Activated naive CD8-positive, alpha-beta T cell treated with anti-CD3 and anti-CD28 coated beads, Interleukin-2, amount 10 ng/mL, durations not matched to agents 7 days and 5 days (primary cell): Measurements from ENCODE around the gene SNORC. TPM values are rescaled to one million over a fixed set of nuclear protein-coding genes. Genes with fewer than 3 reads are reported as not detected.

Experiments
- ATAC-seq: fragments of 150-1000 bp; cut with Tn5 transposase; one replicate; pipeline ENCODE4 v1.10.0; 2021; ENCODE audit warnings: low read depth, moderate library complexity
- POLR2A ChIA-PET: fragments of 350-600 bp; sonication (Branson Sonifier 250); formaldehyde crosslinking; loops from one replicate; lab custom pipeline; 2021; ENCODE audit warnings: antibody characterized with exemption; lab: Charles Lee
- DNase-seq: peaks from one replicate; pipeline ENCODE4 v3.0.0; 2021
- H3K27ac Mint-ChIP-seq: one replicate; pipeline ENCODE4 v1.8.0; 2022; ENCODE audit warnings: mild to moderate bottlenecking, mixed read lengths
- H3K27me3 Mint-ChIP-seq: one replicate; pipeline ENCODE4 v1.8.0; 2022; ENCODE audit warnings: mild to moderate bottlenecking, moderate library complexity, mixed read lengths
- H3K36me3 Mint-ChIP-seq: one replicate; pipeline ENCODE4 v1.8.0; 2021; ENCODE audit warnings: mild to moderate bottlenecking, mixed read lengths
- H3K4me1 Mint-ChIP-seq: one replicate; pipeline ENCODE4 v1.8.0; 2021; ENCODE audit warnings: mixed read lengths
- H3K4me3 Mint-ChIP-seq: one replicate; pipeline ENCODE4 v1.8.0; 2022; ENCODE audit warnings: mild to moderate bottlenecking, moderate library complexity, mixed read lengths
- H3K9me3 Mint-ChIP-seq: one replicate; pipeline ENCODE4 v1.8.0; 2021; ENCODE audit warnings: mixed read lengths
- total RNA-seq, 2 experiments: library from RNA; stranded (reverse); gene quantifications; one replicate each; pipeline ENCODE4 v1.2.3, GENCODE V29; 2021

SNORC gene
- total RNA-seq, 2 experiments from 2014 or later = 1.5 to 2.1 TPM

DNA sequence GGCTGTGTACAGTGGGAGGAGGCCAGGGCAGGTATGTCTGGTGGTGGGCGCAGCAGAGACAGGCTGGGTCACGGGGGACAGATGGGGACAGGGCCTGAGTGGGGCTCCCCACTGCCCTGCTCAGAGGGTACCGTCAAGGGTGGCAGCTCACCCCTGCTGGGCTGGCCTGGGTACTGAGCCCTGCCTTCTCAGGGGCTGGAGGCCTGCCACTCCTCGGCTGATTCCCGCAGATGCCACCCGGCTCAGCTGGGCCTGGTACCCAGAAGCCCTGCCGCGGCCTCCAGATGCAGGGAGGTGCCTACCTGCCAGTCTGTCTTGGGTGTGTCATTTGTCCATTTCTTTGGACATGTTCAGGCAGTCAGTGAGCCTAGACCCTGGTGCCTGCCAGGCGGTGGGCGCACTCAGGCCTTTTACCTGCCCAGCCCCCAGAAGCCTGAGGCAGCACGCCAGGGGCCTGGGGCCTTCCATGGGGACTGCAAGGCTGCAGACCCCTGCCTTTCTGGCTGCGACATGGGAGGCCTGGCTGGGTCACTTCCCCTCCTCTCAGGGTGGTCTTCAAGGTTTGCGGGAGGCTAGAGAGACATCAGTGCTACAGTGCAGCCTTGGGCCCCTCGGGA, 3.3 kb downstream of the SNORC start:
- Mint-ChIP-seq H3K4me3 (no peak overlapping the region), H3K27me3 (peaks cover 8% of the 10 kb centered on the region), H3K36me3 (no peaks in the 10 kb centered on the region), H3K9me3 (no peaks in the 10 kb centered on the region), H3K27ac (no peak overlapping the region), H3K4me1 (peaks cover 5% of the 10 kb centered on the region)
- POLR2A ChIA-PET = no interaction called here
- peak; percentile 28 for DNase-seq
- no peak for ATAC-seq

GRCh38 chr2:232873909-232874641, 4.0 kb downstream of the SNORC start:
- no peaks in the 10 kb centered on the region for H3K9me3 Mint-ChIP-seq
- H3K27ac Mint-ChIP-seq = no peak overlapping the region
- POLR2A ChIA-PET = no interaction called here
- H3K36me3 Mint-ChIP-seq = no peaks in the 10 kb centered on the region
- H3K4me1 Mint-ChIP-seq = peaks cover 5% of the 10 kb centered on the region
- no peak overlapping the region for H3K4me3 Mint-ChIP-seq
- DNase-seq = peak; percentile 14
- H3K27me3 Mint-ChIP-seq = peaks cover 8% of the 10 kb centered on the region
- ATAC-seq = no peak

DNA sequence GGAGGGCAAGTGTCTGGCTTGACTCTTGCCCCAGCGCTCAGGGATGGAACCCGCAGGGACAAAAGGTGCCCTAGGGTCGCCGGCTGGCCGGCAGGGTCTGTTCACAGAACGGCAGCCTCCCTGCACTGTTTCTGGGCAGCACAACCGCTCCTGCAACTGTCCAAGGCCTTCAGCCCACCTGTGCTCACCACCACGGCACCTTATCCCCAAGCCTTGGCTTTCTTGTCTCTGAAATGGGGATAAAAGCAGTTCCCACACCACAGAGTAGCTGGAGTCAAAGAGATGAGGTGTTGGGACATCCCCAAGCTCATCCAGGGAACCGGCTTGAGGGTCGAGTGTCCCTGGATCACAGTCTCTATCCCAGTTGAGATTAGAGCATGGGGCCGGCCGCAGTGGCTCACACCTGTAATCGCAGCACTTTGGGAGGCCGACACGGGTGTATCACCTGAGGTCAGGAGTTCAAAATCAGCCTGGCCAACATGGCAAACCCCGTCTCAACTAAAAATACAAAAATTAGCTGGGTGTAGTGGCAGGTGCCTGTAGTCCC, 4.7 kb downstream of the SNORC start:
- H3K4me3 Mint-ChIP-seq = peak overlapping the region; percentile 46
- no peaks in the 10 kb centered on the region for H3K9me3 Mint-ChIP-seq
- no peaks in the 10 kb centered on the region for H3K36me3 Mint-ChIP-seq
- peak; percentile 23 for DNase-seq
- H3K4me1 Mint-ChIP-seq = peaks cover 5% of the 10 kb centered on the region
- ATAC-seq = no peak
- peaks cover 8% of the 10 kb centered on the region for H3K27me3 Mint-ChIP-seq
- POLR2A ChIA-PET = no interaction called here
- H3K27ac Mint-ChIP-seq = no peak overlapping the region

DNA sequence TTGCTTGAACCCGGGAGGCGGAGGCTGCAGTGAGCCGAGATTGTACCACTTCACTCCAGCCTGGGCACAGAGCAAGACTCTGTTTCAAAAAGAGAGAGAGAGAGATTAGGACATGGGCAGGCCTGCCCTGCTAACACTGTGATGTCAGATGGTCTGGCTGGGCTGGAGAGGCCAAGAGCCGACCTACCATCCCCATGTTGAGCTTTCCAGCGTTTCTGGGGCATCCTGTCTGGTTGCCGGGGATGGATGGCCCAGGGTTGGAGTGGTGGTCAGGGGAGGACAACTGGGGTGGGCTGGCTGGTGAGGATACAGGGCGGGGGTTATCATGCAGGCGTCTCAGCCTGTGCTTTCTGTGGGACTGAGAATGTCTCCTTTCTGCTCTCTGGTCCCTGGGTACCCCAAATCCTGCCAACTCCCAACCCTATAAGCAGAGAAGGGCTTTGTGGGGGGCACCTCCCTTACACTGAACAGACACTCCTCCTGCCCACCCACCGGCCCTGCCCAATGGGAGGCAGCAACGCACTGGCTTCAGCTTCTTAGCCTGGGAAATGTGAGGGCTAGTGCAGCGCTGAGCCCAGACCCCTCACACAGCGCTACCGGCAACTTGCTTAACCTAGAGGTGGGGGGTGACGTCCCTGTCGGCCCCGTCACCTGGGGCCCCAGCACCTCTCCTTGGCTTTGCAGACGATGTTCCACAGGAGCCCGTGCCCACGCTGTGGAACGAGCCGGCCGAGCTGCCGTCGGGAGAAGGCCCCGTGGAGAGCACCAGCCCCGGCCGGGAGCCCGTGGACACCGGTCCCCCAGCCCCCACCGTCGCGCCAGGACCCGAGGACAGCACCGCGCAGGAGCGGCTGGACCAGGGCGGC, 5.4 kb downstream of the SNORC start:
- Mint-ChIP-seq H3K27ac (no peak overlapping the region), H3K9me3 (no peaks in the 10 kb centered on the region), H3K36me3 (no peaks in the 10 kb centered on the region), H3K4me1 (peaks cover 5% of the 10 kb centered on the region), H3K4me3 (peak overlapping the region; percentile 46), H3K27me3 (peaks cover 8% of the 10 kb centered on the region)
- ATAC-seq (peak; percentile 8), DNase-seq (peak; percentile 36)
- POLR2A ChIA-PET = no interaction called here

GRCh38 chr2:232876161-232876977, 6.3 kb downstream of the SNORC start:
- H3K4me1 Mint-ChIP-seq = peaks cover 5% of the 10 kb centered on the region
- peak overlapping the region; percentile 58 for H3K4me3 Mint-ChIP-seq
- POLR2A ChIA-PET = no interaction called here
- peaks cover 8% of the 10 kb centered on the region for H3K27me3 Mint-ChIP-seq
- H3K27ac Mint-ChIP-seq = no peak overlapping the region
- H3K9me3 Mint-ChIP-seq = no peaks in the 10 kb centered on the region
- H3K36me3 Mint-ChIP-seq = no peaks in the 10 kb centered on the region
- DNase-seq = peak; percentile 71
- ATAC-seq = peak; percentile 66

- H3K4me3 Mint-ChIP-seq = no peak overlapping the region
- ATAC-seq (no peak), DNase-seq (no peak)
- no peak overlapping the region for H3K27ac Mint-ChIP-seq
- H3K9me3 Mint-ChIP-seq = no peaks in the 10 kb centered on the region
- POLR2A ChIA-PET = no interaction called here
- peaks cover 5% of the 10 kb centered on the region for H3K4me1 Mint-ChIP-seq
- H3K27me3 Mint-ChIP-seq = peaks cover 8% of the 10 kb centered on the region
- no peaks in the 10 kb centered on the region for H3K36me3 Mint-ChIP-seq
Observed at GRCh38 chr2:232876978-232877441, 6.9 kb downstream of the SNORC start.

DNA sequence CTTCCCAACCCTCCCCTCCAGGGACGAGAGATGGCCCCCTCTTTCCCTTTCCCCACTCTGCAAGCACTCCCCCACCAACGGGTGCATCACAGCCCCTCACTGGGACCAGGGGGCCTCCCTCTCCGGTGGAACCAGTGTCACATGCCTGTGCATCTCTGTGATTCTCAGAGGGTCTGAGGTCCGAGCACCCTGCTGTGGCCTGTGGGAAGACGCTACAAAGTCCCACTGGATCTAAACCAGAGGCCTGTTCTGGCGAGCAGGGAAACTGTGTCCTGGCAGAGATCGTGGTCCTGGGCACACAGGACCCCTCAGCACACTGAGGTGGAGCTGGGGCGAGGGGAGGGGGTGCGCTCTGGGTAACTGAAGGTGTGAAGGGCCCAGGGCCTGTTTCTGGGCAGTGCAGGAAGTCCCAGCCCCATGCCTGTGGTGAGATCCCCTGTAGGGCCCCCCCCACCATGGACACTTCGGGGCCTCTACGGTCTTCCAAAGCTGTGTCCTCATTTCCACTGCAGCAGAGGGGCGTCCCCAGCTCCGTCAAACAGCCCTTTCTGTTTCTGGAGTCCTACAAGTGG, 8.0 kb downstream of the SNORC start:
- Mint-ChIP-seq H3K27me3 (peaks cover 8% of the 10 kb centered on the region), H3K4me3 (peak overlapping the region; percentile 10), H3K4me1 (peaks cover 5% of the 10 kb centered on the region), H3K9me3 (no peaks in the 10 kb centered on the region), H3K27ac (no peak overlapping the region), H3K36me3 (no peaks in the 10 kb centered on the region)
- DNase-seq = peak; percentile 22
- ATAC-seq = no peak
- POLR2A ChIA-PET = no interaction called here

DNA sequence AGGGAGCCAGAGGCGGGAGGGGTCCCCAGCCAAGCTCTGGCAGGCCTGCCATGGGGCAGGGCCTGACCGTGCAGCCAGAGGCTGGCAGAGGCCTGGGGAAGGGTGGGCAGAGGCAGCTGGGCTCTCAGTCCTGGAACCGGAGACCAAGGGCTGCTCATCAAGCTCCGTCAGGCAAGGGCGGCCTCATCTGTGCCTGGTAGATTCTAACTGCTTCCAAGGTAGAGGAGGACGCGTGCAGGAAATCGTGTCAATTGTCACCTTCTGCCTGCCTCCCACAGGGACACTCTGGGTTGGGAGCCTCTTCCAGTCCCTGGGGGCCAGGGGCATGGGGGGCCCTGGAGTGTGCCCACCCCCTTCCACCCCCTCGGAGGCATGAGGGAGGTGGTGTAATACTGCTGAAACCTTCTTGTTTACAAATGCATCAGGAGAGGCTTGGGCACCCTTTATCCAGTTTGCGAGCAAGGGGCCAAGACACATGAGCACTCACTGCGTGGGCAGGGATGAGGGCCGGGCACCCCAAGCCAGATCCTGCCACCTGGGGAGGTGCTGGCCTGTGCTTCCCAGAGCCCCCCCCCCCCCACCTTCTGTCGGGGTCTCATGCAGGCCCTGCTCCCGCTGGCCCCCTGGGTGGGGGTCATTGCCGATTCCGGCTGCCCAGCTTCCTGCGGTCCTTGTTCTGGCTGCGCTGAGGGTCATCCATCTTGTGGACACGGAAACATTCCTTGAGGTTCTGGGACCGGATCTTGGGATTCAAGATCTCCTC, 9.0 kb downstream of the SNORC start:
- Mint-ChIP-seq H3K4me1 (peaks cover 5% of the 10 kb centered on the region), H3K36me3 (no peaks in the 10 kb centered on the region), H3K27me3 (peaks cover 8% of the 10 kb centered on the region), H3K4me3 (no peak overlapping the region), H3K27ac (no peak overlapping the region), H3K9me3 (no peaks in the 10 kb centered on the region)
- no peak for ATAC-seq
- POLR2A ChIA-PET = no interaction called here
- peak; percentile 21 for DNase-seq

GRCh38 chr2:232879618-232880494, 9.8 kb downstream of the SNORC start:
- POLR2A ChIA-PET = no interaction called here

GRCh38 chr2:232880764-232881351, 10.8 kb downstream of the SNORC start:
- H3K36me3 Mint-ChIP-seq = no peaks in the 10 kb centered on the region
- no peak overlapping the region for H3K27ac Mint-ChIP-seq
- ATAC-seq (no peak), DNase-seq (no peak)
- no peaks in the 10 kb centered on the region for H3K27me3 Mint-ChIP-seq
- no peaks in the 10 kb centered on the region for H3K4me1 Mint-ChIP-seq
- POLR2A ChIA-PET = no interaction called here
- no peaks in the 10 kb centered on the region for H3K9me3 Mint-ChIP-seq
- no peak overlapping the region for H3K4me3 Mint-ChIP-seq

More at GRCh38 chr2:232879618-232880494, 9.8 kb downstream of the SNORC start:
- no peaks in the 10 kb centered on the region for H3K36me3 Mint-ChIP-seq
- no peak overlapping the region for H3K27ac Mint-ChIP-seq
- H3K4me1 Mint-ChIP-seq = peaks cover 5% of the 10 kb centered on the region
- no peak for DNase-seq
- no peak for ATAC-seq
- H3K4me3 Mint-ChIP-seq = no peak overlapping the region
- no peaks in the 10 kb centered on the region for H3K9me3 Mint-ChIP-seq
- H3K27me3 Mint-ChIP-seq = peaks cover 8% of the 10 kb centered on the region

DNA sequence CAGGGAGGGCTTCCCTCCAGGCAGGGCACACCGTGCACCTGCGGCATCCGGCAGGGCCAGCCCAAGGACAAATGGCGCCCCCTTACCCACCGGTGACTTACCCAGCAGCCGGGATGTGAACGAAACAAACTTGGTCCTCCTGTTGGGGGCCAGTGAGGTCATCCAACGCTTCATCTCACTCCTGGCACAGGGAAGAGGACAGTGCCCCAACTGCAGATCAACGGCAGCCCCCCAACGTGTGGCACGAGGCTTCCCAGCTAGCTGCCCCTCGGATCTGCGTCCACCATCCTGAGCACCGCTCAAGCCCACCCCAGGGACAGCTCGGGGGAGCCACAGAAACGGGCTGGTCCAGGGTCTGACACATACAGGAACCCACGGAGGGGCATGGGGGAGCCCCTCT, 12.0 kb downstream of the SNORC start:
- no peaks in the 10 kb centered on the region for H3K27me3 Mint-ChIP-seq
- POLR2A ChIA-PET = no interaction called here
- peak; percentile 15 for DNase-seq
- no peak for ATAC-seq
- no peak overlapping the region for H3K27ac Mint-ChIP-seq
- H3K36me3 Mint-ChIP-seq = no peaks in the 10 kb centered on the region
- no peaks in the 10 kb centered on the region for H3K9me3 Mint-ChIP-seq
- H3K4me1 Mint-ChIP-seq = no peaks in the 10 kb centered on the region
- H3K4me3 Mint-ChIP-seq = no peak overlapping the region
